H9 (cell line): Measurements from ENCODE around the gene PAFAH1B1. TPM values are rescaled to one million over a fixed set of nuclear protein-coding genes. Genes with fewer than 3 reads are reported as not detected.
A peak's percentile ranks its signal among the peaks of the same experiment; 100 is the strongest.

Experiments
- DNase-seq: peaks from one replicate; pipeline ENCODE4 v3.0.0-alpha.2; 2017
- H2AFZ ChIP-seq: one replicate; pipeline ENCODE4 v1.6.1; 2013; ENCODE audit warnings: mild to moderate bottlenecking, low read length, control low read depth, moderate library complexity
- H2AK5ac ChIP-seq: 2 replicates; pipeline ENCODE4 v1.6.1; 2013; ENCODE audit warnings: low read length, control low read depth, mixed read lengths; ENCODE audit not compliant: insufficient read length
- H2BK120ac ChIP-seq: one replicate; pipeline ENCODE4 v1.6.1; 2013; ENCODE audit warnings: low read depth, mild to moderate bottlenecking, low read length, control low read depth, inconsistent platforms; ENCODE audit not compliant: poor library complexity, severe bottlenecking
- H2BK12ac ChIP-seq: 2 replicates; pipeline ENCODE4 v1.6.1; 2013; ENCODE audit warnings: low read length, control low read depth, mixed read lengths, low read depth; ENCODE audit not compliant: insufficient read length
- H2BK15ac ChIP-seq: 2 replicates; pipeline ENCODE4 v1.6.1; 2013; ENCODE audit warnings: low read depth, low read length, control low read depth
- H2BK20ac ChIP-seq: one replicate; pipeline ENCODE4 v1.6.1; 2013; ENCODE audit warnings: low read depth, mild to moderate bottlenecking, low read length, control low read depth, inconsistent platforms; ENCODE audit not compliant: poor library complexity, severe bottlenecking
- H2BK5ac ChIP-seq: 2 replicates; pipeline ENCODE4 v1.6.1; 2013; ENCODE audit warnings: low read length, control low read depth, mixed read lengths; ENCODE audit not compliant: insufficient read length
- H3K14ac ChIP-seq: 2 replicates; pipeline ENCODE4 v1.6.1; 2013; ENCODE audit warnings: low read length, control low read depth; ENCODE audit not compliant: insufficient read depth
- H3K18ac ChIP-seq: 2 replicates; pipeline ENCODE4 v1.6.1; 2013; ENCODE audit warnings: low read depth, mild to moderate bottlenecking, mixed read lengths, low read length, control low read depth; ENCODE audit not compliant: insufficient read length
- H3K23ac ChIP-seq: 2 replicates; pipeline ENCODE4 v1.6.1; 2013; ENCODE audit warnings: low read length, control low read depth, mixed read lengths, low read depth; ENCODE audit not compliant: insufficient read length
- H3K23me2 ChIP-seq: 2 replicates; pipeline ENCODE4 v1.6.1; 2013; ENCODE audit warnings: low read depth, mild to moderate bottlenecking, mixed read lengths, low read length, control low read depth; ENCODE audit not compliant: insufficient read length, poor library complexity, severe bottlenecking
- H3K27ac ChIP-seq: 2 replicates; pipeline ENCODE4 v1.5.1; 2013; ENCODE audit warnings: low read length, control low read depth, mixed read lengths, low read depth; ENCODE audit not compliant: insufficient read length
- H3K27me3 ChIP-seq: 2 replicates; pipeline ENCODE4 v1.6.1; 2013; ENCODE audit warnings: low read length, control low read depth, inconsistent platforms; ENCODE audit not compliant: insufficient read depth
- H3K4ac ChIP-seq: 2 replicates; pipeline ENCODE4 v1.6.1; 2013; ENCODE audit warnings: low read depth, mild to moderate bottlenecking, control low read depth, inconsistent platforms, low read length, moderate library complexity
- H3K4me1 ChIP-seq: 2 replicates; pipeline ENCODE4 v1.6.1; 2013; ENCODE audit warnings: low read length, control low read depth, inconsistent platforms; ENCODE audit not compliant: insufficient read depth
- H3K4me2 ChIP-seq: 2 replicates; pipeline ENCODE4 v1.6.1; 2013; ENCODE audit warnings: low read length, control low read depth, mixed read lengths; ENCODE audit not compliant: insufficient read length, insufficient read depth
- H3K56ac ChIP-seq: 2 replicates; pipeline ENCODE4 v1.6.1; 2013; ENCODE audit warnings: low read depth, mild to moderate bottlenecking, mixed read lengths, low read length, control low read depth; ENCODE audit not compliant: insufficient read length
- H3K79me1 ChIP-seq: 2 replicates; pipeline ENCODE4 v1.6.1; 2013; ENCODE audit warnings: low read depth, mild to moderate bottlenecking, moderate library complexity, low read length, control low read depth, inconsistent platforms; ENCODE audit not compliant: insufficient read depth, poor library complexity, severe bottlenecking
- H3K79me2 ChIP-seq: 2 replicates; pipeline ENCODE4 v1.6.1; 2013; ENCODE audit warnings: low read length, control low read depth, inconsistent platforms; ENCODE audit not compliant: insufficient read depth
- H3K9ac ChIP-seq: 2 replicates; pipeline ENCODE4 v1.6.1; 2013; ENCODE audit warnings: low read length, control low read depth, mixed read lengths; ENCODE audit not compliant: insufficient read length; ENCODE audit errors: extremely low read depth
- H3K9me3 ChIP-seq: one replicate; pipeline ENCODE4 v1.6.1; 2013; ENCODE audit warnings: low read depth, low read length, inconsistent platforms; ENCODE audit not compliant: control insufficient read depth
- H3T11ph ChIP-seq: one replicate; pipeline ENCODE4 v1.6.1; 2013; ENCODE audit warnings: mild to moderate bottlenecking, low read length, control low read depth, inconsistent platforms
- H4K20me1 ChIP-seq: one replicate; pipeline ENCODE4 v1.6.1; 2013; ENCODE audit not compliant: control insufficient read depth, insufficient read length, insufficient read depth
- H4K5ac ChIP-seq: 2 replicates; pipeline ENCODE4 v1.6.1; 2013; ENCODE audit warnings: low read depth, mild to moderate bottlenecking, mixed read lengths, low read length, control low read depth; ENCODE audit not compliant: insufficient read length
- H4K8ac ChIP-seq: replicated peaks from 2 replicates; pipeline ENCODE4 v1.6.1; 2013; ENCODE audit warnings: low read length, control low read depth, mixed read lengths, low read depth; ENCODE audit not compliant: insufficient read length
- H4K91ac ChIP-seq: 2 replicates; pipeline ENCODE4 v1.6.1; 2013; ENCODE audit warnings: low read depth, mild to moderate bottlenecking, moderate library complexity, mixed read lengths, low read length, control low read depth; ENCODE audit not compliant: insufficient read length
- H3K27ac Mint-ChIP-seq, 3 experiments: 2 replicates in 2 of 3; 3 replicates in 1 of 3; pipeline ENCODE4 v1.8.0; 2020 to 2021; ENCODE audit warnings: mixed read lengths in 3 of 3, mild to moderate bottlenecking in 1 of 3, moderate library complexity in 1 of 3
- H3K27me3 Mint-ChIP-seq: 2 replicates; pipeline ENCODE4 v1.8.0; 2021; ENCODE audit warnings: low read depth, mild to moderate bottlenecking, moderate library complexity, mixed read lengths
- H3K36me3 Mint-ChIP-seq, 3 experiments: 2 replicates in 2 of 3; 3 replicates in 1 of 3; pipeline ENCODE4 v1.8.0; 2020 to 2021; ENCODE audit warnings: low read depth in 3 of 3, mixed read lengths in 3 of 3; ENCODE audit not compliant: insufficient read depth in 1 of 3
- H3K4me1 Mint-ChIP-seq, 2 experiments: 2 replicates each; pipeline ENCODE4 v1.8.0; 2020; ENCODE audit warnings: mixed read lengths in 2 of 2
- H3K4me3 Mint-ChIP-seq, 2 experiments: 2 replicates in 1 of 2; 3 replicates in 1 of 2; pipeline ENCODE4 v1.8.0; 2020 to 2021; ENCODE audit warnings: mild to moderate bottlenecking in 2 of 2, mixed read lengths in 2 of 2, moderate library complexity in 1 of 2
- H3K9me3 Mint-ChIP-seq, 2 experiments: 2 replicates in 1 of 2; 3 replicates in 1 of 2; pipeline ENCODE4 v1.8.0; 2020; ENCODE audit warnings: mild to moderate bottlenecking in 2 of 2, mixed read lengths in 2 of 2, moderate library complexity in 1 of 2
- WGBS: extraction: QIAGEN DNeasy Blood & Tissue Kit; methylation state at CpG from one replicate; pipeline ENCODE4 v1.1.7; 2013; ENCODE audit warnings: missing lambda C conversion rate, low lambda C conversion rate, mixed read lengths; ENCODE audit not compliant: insufficient read length; ENCODE audit errors: extremely low coverage; 5-methylcytosine and 5-hydroxymethylcytosine counted together
- total RNA-seq: library from RNA; stranded (reverse); gene quantifications from 2 replicates; pipeline ENCODE4 v1.2.1, GENCODE V29; 2021
- TF ChIP-seq, protein P1 (sequence below): fragments of 200-600 bp; sonication (generic); conservative IDR thresholded peaks from 3 replicates; pipeline ENCODE4 v1.8.0; 2021; ENCODE audit warnings: antibody characterized with exemption, mild to moderate bottlenecking

Gene PAFAH1B1
- total RNA-seq, 1 experiment from 2014 or later, result 134 TPM

DNA sequence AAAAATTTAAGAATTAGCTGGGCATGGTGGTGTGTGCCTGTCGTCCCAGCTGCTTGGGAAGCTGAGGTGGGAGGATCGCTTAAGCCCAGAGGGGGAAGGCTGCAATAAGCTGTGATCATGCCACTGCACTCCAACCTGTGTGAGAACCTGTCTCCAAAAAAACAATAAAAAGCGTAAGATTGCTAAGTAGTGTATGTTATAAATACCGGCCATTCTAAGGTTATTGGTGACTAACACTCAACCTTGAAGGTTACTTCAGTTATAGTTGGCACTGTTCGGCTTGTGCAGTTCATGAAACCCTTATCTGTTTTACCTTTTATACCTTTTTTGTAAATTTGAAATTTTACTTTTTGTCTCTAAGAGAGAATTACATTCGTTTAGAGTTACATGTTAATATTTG is 44.0 kb downstream of the PAFAH1B1 start:
- no peak overlapping the region for H3K27ac ChIP-seq
- no peaks in the 10 kb centered on the region for H3K27me3 Mint-ChIP-seq
- H3K14ac ChIP-seq, result no peak overlapping the region
- peaks cover 12 to 45% (median 43%) of the 10 kb centered on the region in 3 experiments for H3K36me3 Mint-ChIP-seq
- no peaks in the 10 kb centered on the region for H3K27me3 ChIP-seq
- H2BK20ac ChIP-seq, result no peak overlapping the region
- H3T11ph ChIP-seq, result no peak overlapping the region
- H3K4ac ChIP-seq, result no peak overlapping the region
- H3K4me3 Mint-ChIP-seq, result no peak overlapping the region
- H2AFZ ChIP-seq, result no peak overlapping the region
- no peak overlapping the region for H3K56ac ChIP-seq
- H2AK5ac ChIP-seq, result no peak overlapping the region
- H3K4me1 Mint-ChIP-seq, result peaks cover 13 to 17% of the 10 kb centered on the region in 2 experiments
- no peak overlapping the region for H4K91ac ChIP-seq
- no peaks in the 10 kb centered on the region for H3K9me3 ChIP-seq
- H3K9ac ChIP-seq, result no peak overlapping the region
- peaks cover 14% of the 10 kb centered on the region; the same call in 1 of the 2 replicates for H3K79me2 ChIP-seq
- H2BK5ac ChIP-seq, result no peak overlapping the region
- DNase-seq, result no peak
- peak overlapping the region in 2 of 3 experiments; percentile 22 to 45; a peak in 2 of 7 replicates for H3K27ac Mint-ChIP-seq
- H2BK12ac ChIP-seq, result no peak overlapping the region
- H3K79me1 ChIP-seq, result peaks cover 4% of the 10 kb centered on the region
- no peak overlapping the region for H3K18ac ChIP-seq
- no peaks in the 10 kb centered on the region for H3K9me3 Mint-ChIP-seq
- H4K5ac ChIP-seq, result no peak overlapping the region
- H3K4me2 ChIP-seq, result no peak overlapping the region
- H4K8ac ChIP-seq, result no peak overlapping the region
- H3K23ac ChIP-seq, result no peak overlapping the region
- peaks cover 2% of the 10 kb centered on the region; the same call in 1 of the 2 replicates for H3K4me1 ChIP-seq
- no peaks in the 10 kb centered on the region for H4K20me1 ChIP-seq
- no CpG with 5 or more reads among the region's 6 CpGs for WGBS
- no peak overlapping the region for H2BK15ac ChIP-seq
- TF ChIP-seq, protein P1, sequence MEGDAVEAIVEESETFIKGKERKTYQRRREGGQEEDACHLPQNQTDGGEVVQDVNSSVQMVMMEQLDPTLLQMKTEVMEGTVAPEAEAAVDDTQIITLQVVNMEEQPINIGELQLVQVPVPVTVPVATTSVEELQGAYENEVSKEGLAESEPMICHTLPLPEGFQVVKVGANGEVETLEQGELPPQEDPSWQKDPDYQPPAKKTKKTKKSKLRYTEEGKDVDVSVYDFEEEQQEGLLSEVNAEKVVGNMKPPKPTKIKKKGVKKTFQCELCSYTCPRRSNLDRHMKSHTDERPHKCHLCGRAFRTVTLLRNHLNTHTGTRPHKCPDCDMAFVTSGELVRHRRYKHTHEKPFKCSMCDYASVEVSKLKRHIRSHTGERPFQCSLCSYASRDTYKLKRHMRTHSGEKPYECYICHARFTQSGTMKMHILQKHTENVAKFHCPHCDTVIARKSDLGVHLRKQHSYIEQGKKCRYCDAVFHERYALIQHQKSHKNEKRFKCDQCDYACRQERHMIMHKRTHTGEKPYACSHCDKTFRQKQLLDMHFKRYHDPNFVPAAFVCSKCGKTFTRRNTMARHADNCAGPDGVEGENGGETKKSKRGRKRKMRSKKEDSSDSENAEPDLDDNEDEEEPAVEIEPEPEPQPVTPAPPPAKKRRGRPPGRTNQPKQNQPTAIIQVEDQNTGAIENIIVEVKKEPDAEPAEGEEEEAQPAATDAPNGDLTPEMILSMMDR, result no peak
- no peaks in the 10 kb centered on the region for H3K23me2 ChIP-seq
- no peak overlapping the region for H2BK120ac ChIP-seq
